Neural progenitor cell (in vitro differentiated cells): ENCODE measurements around the gene C15orf39. TPM values are rescaled to one million over a fixed set of nuclear protein-coding genes. Genes with fewer than 3 reads are reported as not detected.

Experiments
- DNase-seq: peaks from one replicate; pipeline ENCODE4 v3.0.0-alpha.2; 2016; ENCODE audit warnings: low spot score
- H2AFZ ChIP-seq: fragments of 200-600 bp; sonication (generic); replicated peaks from 2 replicates; pipeline ENCODE4 v1.6.1; 2016; ENCODE audit warnings: antibody characterized with exemption
- H3F3A ChIP-seq: fragments of 200-600 bp; sonication (generic); 2 replicates; pipeline ENCODE4 v1.6.1; 2016; ENCODE audit warnings: antibody characterized with exemption, low read depth
- H3K27ac ChIP-seq: fragments of 200-600 bp; sonication (generic); 2 replicates; pipeline ENCODE4 v1.5.1; 2016; ENCODE audit warnings: mild to moderate bottlenecking
- H3K27me3 ChIP-seq: fragments of 200-600 bp; sonication (generic); 2 replicates; pipeline ENCODE4 v1.6.1; 2016; ENCODE audit warnings: mild to moderate bottlenecking, moderate library complexity
- H3K36me3 ChIP-seq: fragments of 200-600 bp; sonication (generic); 2 replicates; pipeline ENCODE4 v1.5.1; 2016
- H3K4me1 ChIP-seq: fragments of 200-600 bp; sonication (generic); 2 replicates; pipeline ENCODE4 v1.6.1; 2016; ENCODE audit warnings: mixed run types
- H3K4me2 ChIP-seq: fragments of 200-600 bp; sonication (generic); 2 replicates; pipeline ENCODE4 v1.6.1; 2016
- H3K4me3 ChIP-seq: fragments of 200-600 bp; sonication (generic); 2 replicates; pipeline ENCODE4 v1.5.1; 2016
- H3K79me2 ChIP-seq: fragments of 200-600 bp; sonication (generic); 2 replicates; pipeline ENCODE4 v1.6.1; 2016; ENCODE audit warnings: low read depth
- H3K9ac ChIP-seq: fragments of 200-600 bp; sonication (generic); 2 replicates; pipeline ENCODE4 v1.6.1; 2016
- H3K9me3 ChIP-seq: fragments of 200-600 bp; sonication (generic); 2 replicates; pipeline ENCODE4 v1.5.1; 2016; ENCODE audit warnings: low read depth
- H4K20me1 ChIP-seq: fragments of 200-600 bp; sonication (generic); 2 replicates; pipeline ENCODE4 v1.6.1; 2016; ENCODE audit warnings: low read depth
- H3K27ac Mint-ChIP-seq: 3 replicates; pipeline ENCODE4 v1.8.0; 2021; ENCODE audit warnings: mixed read lengths
- H3K27me3 Mint-ChIP-seq: 2 replicates; pipeline ENCODE4 v1.8.0; 2022; ENCODE audit warnings: low read depth, mild to moderate bottlenecking, inconsistent platforms, moderate library complexity, mixed read lengths; ENCODE audit not compliant: insufficient read depth
- H3K36me3 Mint-ChIP-seq: 3 replicates; pipeline ENCODE4 v1.8.0; 2021; ENCODE audit warnings: mixed read lengths
- H3K4me1 Mint-ChIP-seq: 3 replicates; pipeline ENCODE4 v1.8.0; 2021; ENCODE audit warnings: mixed read lengths
- H3K4me3 Mint-ChIP-seq: 3 replicates; pipeline ENCODE4 v1.8.0; 2021; ENCODE audit warnings: mild to moderate bottlenecking, moderate library complexity, mixed read lengths
- H3K9me3 Mint-ChIP-seq: 3 replicates; pipeline ENCODE4 v1.8.0; 2020; ENCODE audit warnings: mixed read lengths
- CTCF ChIP-seq: fragments of 200-600 bp; sonication (generic); IDR thresholded peaks from 2 replicates; pipeline ENCODE4 v1.5.1; 2017; ENCODE audit warnings: antibody characterized with exemption, mild to moderate bottlenecking
- EZH2 ChIP-seq: fragments of 200-600 bp; sonication (generic); IDR thresholded peaks from 2 replicates; pipeline ENCODE4 v1.6.1; 2017; ENCODE audit warnings: antibody characterized with exemption, mild to moderate bottlenecking, moderate library complexity
- EZH2phosphoT487 ChIP-seq: fragments of 200-600 bp; sonication (generic); IDR thresholded peaks from 2 replicates; pipeline ENCODE4 v1.6.1; 2017; ENCODE audit warnings: antibody characterized with exemption
- total RNA-seq: library from RNA; depleted of rRNA; stranded (reverse); fragments of >200 nt; gene quantifications from 2 replicates; pipeline ENCODE4 v1.2.3, GENCODE V29; 2015; ENCODE audit warnings: low replicate concordance

The C15orf39 gene
- total RNA-seq, 1 donor from 2014 or later = 1.2 TPM

GRCh38 chr15:75153565-75154276, 48.0 kb upstream of the C15orf39 start:
- peaks cover 16% of the 10 kb centered on the region for H3K4me1 ChIP-seq
- no peak overlapping the region for H3K27ac Mint-ChIP-seq
- peaks cover 3% of the 10 kb centered on the region for H3F3A ChIP-seq
- no peaks in the 10 kb centered on the region for H3K27me3 ChIP-seq
- H3K9me3 ChIP-seq = no peaks in the 10 kb centered on the region
- no peak overlapping the region for H3K27ac ChIP-seq
- no peak overlapping the region for H3K4me2 ChIP-seq
- H3K4me3 Mint-ChIP-seq = no peak overlapping the region
- H3K27me3 Mint-ChIP-seq = no peaks in the 10 kb centered on the region
- no peak overlapping the region for H3K9ac ChIP-seq
- H3K79me2 ChIP-seq = no peaks in the 10 kb centered on the region
- no peaks in the 10 kb centered on the region for H4K20me1 ChIP-seq
- H3K36me3 Mint-ChIP-seq = no peaks in the 10 kb centered on the region
- H2AFZ ChIP-seq = no peak overlapping the region
- DNase-seq = no peak
- H3K4me1 Mint-ChIP-seq = peaks cover 12% of the 10 kb centered on the region
- no peaks in the 10 kb centered on the region for H3K36me3 ChIP-seq
- H3K4me3 ChIP-seq = no peak overlapping the region
- H3K9me3 Mint-ChIP-seq = no peaks in the 10 kb centered on the region
- TF ChIP-seq EZH2phosphoT487 (no peak), EZH2 (no peak), CTCF (no peak)

- Histone ChIP-seq H3K36me3 (no peaks in the 10 kb centered on the region), H2AFZ (no peak overlapping the region), H3K4me3 (no peak overlapping the region), H3K27me3 (no peaks in the 10 kb centered on the region), H3K9me3 (no peaks in the 10 kb centered on the region), H4K20me1 (no peaks in the 10 kb centered on the region), H3F3A (peaks cover 3% of the 10 kb centered on the region), H3K79me2 (no peaks in the 10 kb centered on the region), H3K4me1 (peaks cover 16% of the 10 kb centered on the region), H3K27ac (no peak overlapping the region), H3K4me2 (no peak overlapping the region), H3K9ac (no peak overlapping the region)
- Mint-ChIP-seq H3K27me3 (no peaks in the 10 kb centered on the region), H3K9me3 (no peaks in the 10 kb centered on the region), H3K4me1 (peaks cover 12% of the 10 kb centered on the region), H3K27ac (no peak overlapping the region), H3K4me3 (no peak overlapping the region), H3K36me3 (no peaks in the 10 kb centered on the region)
- TF ChIP-seq EZH2phosphoT487 = no peak
- TF ChIP-seq EZH2 = no peak
- no peak for TF ChIP-seq CTCF
- no peak for DNase-seq
Observed at GRCh38 chr15:75154461-75155062, 47.1 kb upstream of the C15orf39 start.

GRCh38 chr15:75156326-75157215, 45.1 kb upstream of the C15orf39 start:
- no peaks in the 10 kb centered on the region for H3K9me3 ChIP-seq
- Mint-ChIP-seq H3K9me3 (no peaks in the 10 kb centered on the region), H3K36me3 (no peaks in the 10 kb centered on the region), H3K4me1 (peaks cover 9% of the 10 kb centered on the region), H3K27me3 (no peaks in the 10 kb centered on the region), H3K4me3 (no peak overlapping the region), H3K27ac (no peak overlapping the region)
- H2AFZ ChIP-seq = no peak overlapping the region
- H3K27ac ChIP-seq = no peak overlapping the region
- no peaks in the 10 kb centered on the region for H3K27me3 ChIP-seq
- no peaks in the 10 kb centered on the region for H3K79me2 ChIP-seq
- no peak overlapping the region for H3K9ac ChIP-seq
- no peak overlapping the region for H3K4me2 ChIP-seq
- H4K20me1 ChIP-seq = no peaks in the 10 kb centered on the region
- H3K36me3 ChIP-seq = no peaks in the 10 kb centered on the region
- DNase-seq = peak; percentile 66
- no peak overlapping the region for H3K4me3 ChIP-seq
- H3K4me1 ChIP-seq = peaks cover 13% of the 10 kb centered on the region
- TF ChIP-seq EZH2 (no peak), EZH2phosphoT487 (no peak), CTCF (no peak)
- peaks cover 3% of the 10 kb centered on the region for H3F3A ChIP-seq
